Aorta (tissue), 5 donors: ENCODE measurements around the gene ADGRF5. TPM values are rescaled to one million over a fixed set of nuclear protein-coding genes. Genes with fewer than 3 reads are reported as not detected.
"Not testable (repeated sequence)": the region's sequence is repeated elsewhere in the genome, so short reads cannot be mapped to it uniquely, and the experiment has no call there.

Experiments
- ATAC-seq: fragments of 200-7000 bp; cut with Tn5 transposase; one replicate; pipeline ENCODE4 v1.9.1; 2022; ENCODE audit warnings: moderate library complexity; ENCODE audit not compliant: low FRiP score
- DNase-seq, 2 donors: peaks; one replicate each; pipeline ENCODE4 v3.0.0-alpha.2; 2020
- H3K27ac ChIP-seq, 2 donors: one replicate each; pipeline ENCODE4 v1.5.1; 2013; ENCODE audit warnings: low read length in 2 of 2, mild to moderate bottlenecking in 2 of 2, moderate library complexity in 2 of 2, control low read depth in 1 of 2, inconsistent platforms in 1 of 2, low read depth in 1 of 2
- H3K27me3 ChIP-seq, 2 donors: one replicate each; pipeline ENCODE4 v1.6.1; 2013; ENCODE audit warnings: control low read depth in 1 of 2, low read length in 1 of 2, mild to moderate bottlenecking in 1 of 2, moderate library complexity in 1 of 2; ENCODE audit not compliant: insufficient read depth in 2 of 2, control insufficient read depth in 1 of 2
- H3K36me3 ChIP-seq, 2 donors: one replicate each; pipeline ENCODE4 v1.6.1; 2013; ENCODE audit warnings: control low read depth in 1 of 2, low read length in 1 of 2, mild to moderate bottlenecking in 1 of 2; ENCODE audit not compliant: insufficient read depth in 2 of 2, control insufficient read depth in 1 of 2
- H3K4me1 ChIP-seq, 2 donors: one replicate each; pipeline ENCODE4 v1.6.1; 2013; ENCODE audit warnings: low read length in 2 of 2, control low read depth in 1 of 2, mild to moderate bottlenecking in 1 of 2, moderate library complexity in 1 of 2; ENCODE audit not compliant: insufficient read depth in 2 of 2, control insufficient read depth in 1 of 2
- H3K4me3 ChIP-seq, 2 donors: one replicate each; pipeline ENCODE4 v1.5.1; 2013; ENCODE audit warnings: low read length in 2 of 2, control low read depth in 1 of 2, mild to moderate bottlenecking in 1 of 2
- H3K9me3 ChIP-seq: one replicate; pipeline ENCODE4 v1.6.1; 2013; ENCODE audit warnings: mild to moderate bottlenecking, low read length; ENCODE audit not compliant: control insufficient read depth
- WGBS, 2 donors: extraction: QIAGEN DNeasy Blood & Tissue Kit; methylation state at CpG; one replicate each; pipeline ENCODE4 v1.1.7; 2013; 5-methylcytosine and 5-hydroxymethylcytosine counted together
- intact Hi-C, 2 donors: fragments of 100-400 bp; cut with DNase I; formaldehyde crosslinking; loops; one replicate each; pipeline versions ENCODE4 v1.14.2 to v1.15.0; 2022
- polyA plus RNA-seq, 2 donors: library from polyadenylated mRNA; stranded (reverse); fragments of 200-250 nt; gene quantifications; one replicate each; pipeline ENCODE4 v1.2.3, GENCODE V29; 2013
- total RNA-seq, 2 donors: library from RNA; stranded (reverse); fragmentation: NEBNext Ultra II Directional; extraction: Animal tissue kit (Norgen Biotek cat#: 25700); gene quantifications; one replicate each; pipeline ENCODE4 v1.2.1, GENCODE V29; 2021
- donor health status: healthy with polysubstance abuse.
- donor health status: Bipolar disorder and iron deficiency.
- donor health status: DM: no; HTN: no; CAD: no.
- donor health status: DM: no; HTN: no; CAD: no.
- donor health status: DM: yes; HTN: yes; CAD: no.

Gene ADGRF5
- total and polyA plus RNA-seq, 4 donors, result 0.50 to 34.6 (median 16.3) TPM

DNA sequence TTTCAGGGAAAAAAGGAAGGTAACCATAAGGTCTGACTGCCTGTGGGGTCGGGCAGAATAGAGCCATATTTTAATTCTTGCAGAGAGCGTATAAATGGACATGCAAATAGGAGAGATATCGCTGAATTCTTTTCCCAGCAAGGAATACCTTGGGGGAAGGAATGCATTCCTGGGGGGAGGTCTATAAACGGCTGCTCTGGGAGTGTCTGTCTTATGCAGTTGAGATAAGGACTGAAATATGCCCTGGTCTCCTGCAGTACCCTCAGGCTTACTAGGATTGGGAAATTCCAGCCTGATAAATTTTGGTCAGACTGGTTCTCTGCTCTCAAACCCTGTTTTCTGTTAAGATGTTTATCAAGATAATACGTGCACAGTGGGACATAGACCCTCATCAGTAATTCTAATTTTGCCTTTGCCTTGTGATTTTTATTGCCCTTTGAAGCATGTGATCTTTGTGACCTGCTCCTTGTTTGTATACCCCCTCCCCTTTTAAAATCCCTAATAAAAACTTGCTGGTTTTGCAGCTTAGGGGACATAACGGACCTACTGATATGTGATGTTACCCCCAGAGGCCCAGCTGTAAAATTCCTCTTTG, 79.4 kb downstream of the ADGRF5 start:
- H3K27me3 ChIP-seq, H3K27ac ChIP-seq, H3K4me1 ChIP-seq, DNase-seq, H3K9me3 ChIP-seq, H3K36me3 ChIP-seq, ATAC-seq, H3K4me3 ChIP-seq, intact Hi-C loops: not testable (repeated sequence)
- 75 to 83% methylated on average over 6 of the region's 6 CpGs for whole genome bisulfite sequencing, 2 donors

DNA sequence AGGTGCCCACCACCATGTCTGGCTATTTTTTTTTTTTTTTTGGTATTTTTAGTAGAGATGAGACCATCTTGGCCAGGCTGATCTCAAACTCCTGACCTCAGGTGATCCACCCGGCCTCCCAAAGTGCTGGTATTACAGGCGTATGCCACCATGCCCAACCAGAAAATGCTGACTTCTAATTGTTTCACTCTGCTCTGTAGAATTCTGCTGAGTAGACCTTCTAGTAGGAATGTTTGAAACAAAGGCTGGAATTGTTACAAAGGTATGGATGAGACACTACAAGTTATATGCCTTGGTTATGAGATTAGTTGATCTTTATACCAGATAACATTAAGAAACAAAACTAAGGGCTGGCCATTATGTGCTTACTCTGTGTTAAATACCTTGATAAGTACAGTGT, 83.7 kb downstream of the ADGRF5 start:
- H3K4me3 ChIP-seq, result no peak overlapping the region
- intact Hi-C loops, result no loop called here
- WGBS, 2 donors, result 98% methylated on average over 2 of the region's 2 CpGs
- no peak overlapping the region for H3K27ac ChIP-seq
- peaks cover 2% of the 10 kb centered on the region for H3K9me3 ChIP-seq
- H3K4me1 ChIP-seq, result no peaks in the 10 kb centered on the region
- ATAC-seq, result no peak
- DNase-seq, result no peak
- no peaks in the 10 kb centered on the region for H3K36me3 ChIP-seq
- no peaks in the 10 kb centered on the region for H3K27me3 ChIP-seq

GRCh38 chr6:46834991-46835390, 86.7 kb downstream of the ADGRF5 start:
- 96 to 100% methylated on average over 2 of the region's 2 CpGs for WGBS, 2 donors
- intact Hi-C loops, result not testable (repeated sequence)

DNA sequence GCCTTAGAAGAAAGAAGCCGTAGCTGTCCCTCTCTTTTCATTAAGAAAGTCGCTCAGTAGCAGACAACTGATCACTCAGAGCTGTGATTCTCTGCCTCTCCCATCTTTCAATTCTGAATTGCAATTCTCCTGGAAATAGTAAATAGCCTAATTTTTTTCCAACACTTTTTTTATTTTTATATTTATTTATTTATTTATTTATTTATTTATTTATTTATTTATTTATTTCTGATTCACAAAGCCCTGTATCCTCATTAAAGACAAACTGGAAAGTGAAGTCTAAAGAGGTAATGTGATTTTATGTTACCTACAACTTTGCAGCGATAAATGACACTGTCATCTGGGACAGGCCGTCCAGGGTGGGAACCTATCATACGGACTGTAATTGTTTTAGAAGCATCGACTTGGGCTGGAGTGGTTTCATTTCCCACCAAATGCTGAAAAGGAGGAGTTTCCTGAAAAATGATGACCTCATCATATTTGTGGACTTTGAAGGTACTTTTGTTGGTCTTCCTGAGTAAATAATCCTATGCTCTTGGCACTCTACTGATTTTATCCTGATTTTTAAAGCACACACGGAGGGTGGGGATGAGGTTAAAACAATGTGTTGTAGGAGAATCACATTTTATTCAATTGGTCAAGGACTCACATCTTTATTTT, 87.4 kb downstream of the ADGRF5 start:
- H3K9me3 ChIP-seq, H3K4me1 ChIP-seq, H3K4me3 ChIP-seq, ATAC-seq, intact Hi-C loops, H3K27me3 ChIP-seq, H3K27ac ChIP-seq, H3K36me3 ChIP-seq, DNase-seq: not testable (repeated sequence)
- 66 to 67% methylated on average over 7 of the region's 7 CpGs for WGBS, 2 donors

More at GRCh38 chr6:46834991-46835390, 86.7 kb downstream of the ADGRF5 start:
- H3K4me3 ChIP-seq, H3K36me3 ChIP-seq, H3K27ac ChIP-seq, H3K4me1 ChIP-seq, ATAC-seq, DNase-seq, H3K27me3 ChIP-seq, H3K9me3 ChIP-seq: not testable (repeated sequence)

DNA sequence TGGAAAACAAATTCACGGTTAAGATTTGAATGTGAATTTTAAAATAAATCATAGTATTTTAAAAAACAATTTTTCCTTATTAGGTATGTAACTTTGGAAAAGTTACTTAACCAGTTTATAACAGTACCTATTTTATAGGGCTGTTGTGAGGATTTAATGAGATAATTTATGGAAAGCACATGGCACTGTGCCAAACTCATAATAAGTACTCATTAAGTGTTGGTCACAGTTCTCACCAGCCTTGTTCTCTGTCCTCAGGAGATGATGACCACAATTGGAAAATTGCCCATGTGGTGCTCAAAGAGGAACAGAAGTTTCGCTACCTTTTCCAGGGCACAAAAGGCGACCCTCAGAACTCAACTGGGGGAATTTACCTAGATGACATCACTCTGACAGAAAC, 88.9 kb downstream of the ADGRF5 start:
- Histone ChIP-seq H3K4me1 (no peaks in the 10 kb centered on the region), H3K27me3 (no peaks in the 10 kb centered on the region), H3K9me3 (no peaks in the 10 kb centered on the region), H3K4me3 (no peak overlapping the region), H3K27ac (no peak overlapping the region), H3K36me3 (no peaks in the 10 kb centered on the region)
- WGBS, 2 donors, result 82 to 84% methylated on average over 3 of the region's 3 CpGs
- intact Hi-C loops, result no loop called here
- ATAC-seq (no peak), DNase-seq (no peak)

GRCh38 chr6:46828939-46829338, 92.8 kb downstream of the ADGRF5 start:
- H3K4me1 ChIP-seq, result no peaks in the 10 kb centered on the region
- H3K9me3 ChIP-seq, result peaks cover 1% of the 10 kb centered on the region
- 44 to 54% methylated on average over 2 of the region's 2 CpGs for WGBS, 2 donors
- H3K27ac ChIP-seq, result no peak overlapping the region
- intact Hi-C loops, result no loop called here
- DNase-seq (no peak), ATAC-seq (no peak)
- no peaks in the 10 kb centered on the region for H3K36me3 ChIP-seq
- no peak overlapping the region for H3K4me3 ChIP-seq
- H3K27me3 ChIP-seq, result no peaks in the 10 kb centered on the region

DNA sequence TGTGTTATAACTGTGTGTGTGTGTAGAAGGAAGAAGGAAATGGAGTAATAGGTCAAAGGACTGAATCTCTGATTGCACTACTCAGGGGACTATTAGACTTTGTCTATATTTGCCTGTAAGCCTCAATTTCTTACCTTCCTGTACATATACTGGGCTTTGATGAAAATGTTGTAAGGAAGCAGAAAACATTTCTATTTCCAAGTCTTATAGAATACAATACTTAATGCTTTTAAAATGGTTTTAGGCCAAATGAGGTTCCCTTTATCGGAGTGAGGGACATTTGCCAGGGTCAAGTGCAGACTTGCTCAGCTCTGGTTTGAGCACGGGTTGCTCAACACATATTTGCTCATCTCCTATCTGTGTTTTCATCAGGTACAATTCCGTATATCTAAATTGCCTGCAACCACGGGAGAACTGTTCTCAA, 100.3 kb downstream of the ADGRF5 start:
- no peak overlapping the region for H3K27ac ChIP-seq
- H3K4me3 ChIP-seq, result no peak overlapping the region
- ATAC-seq, result no peak
- peaks cover 1% of the 10 kb centered on the region for H3K9me3 ChIP-seq
- H3K27me3 ChIP-seq, result no peaks in the 10 kb centered on the region
- intact Hi-C loops, result no loop called here
- 89 to 90% methylated on average over 4 of the region's 4 CpGs for whole genome bisulfite sequencing, 2 donors
- no peaks in the 10 kb centered on the region for H3K4me1 ChIP-seq
- H3K36me3 ChIP-seq, result no peaks in the 10 kb centered on the region
- no peak for DNase-seq

DNA sequence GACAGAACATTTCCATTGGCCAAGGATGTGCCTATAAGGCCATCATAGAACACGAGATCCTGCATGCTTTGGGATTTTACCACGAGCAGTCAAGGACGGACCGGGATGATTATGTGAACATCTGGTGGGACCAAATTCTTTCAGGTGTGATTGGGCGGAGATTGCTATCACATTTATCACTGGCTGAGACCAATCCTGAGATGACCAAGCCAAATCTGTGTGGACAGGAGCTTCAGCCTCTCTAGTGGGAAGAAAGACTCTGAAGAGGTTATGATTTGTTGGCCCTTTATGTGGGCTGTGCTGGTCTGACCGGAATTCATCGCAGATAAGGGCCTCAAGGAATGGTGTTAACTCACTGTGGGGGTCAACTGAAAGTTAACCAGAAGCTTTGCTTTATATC, 102.2 kb downstream of the ADGRF5 start:
- no peak for ATAC-seq
- intact Hi-C loops, result no loop called here
- no peaks in the 10 kb centered on the region for H3K4me1 ChIP-seq
- no peak for DNase-seq
- H3K27me3 ChIP-seq, result no peaks in the 10 kb centered on the region
- no peak overlapping the region for H3K4me3 ChIP-seq
- no peaks in the 10 kb centered on the region for H3K36me3 ChIP-seq
- H3K27ac ChIP-seq, result no peak overlapping the region
- peaks cover 5% of the 10 kb centered on the region for H3K9me3 ChIP-seq
- WGBS, 2 donors, result 85 to 86% methylated on average over 7 of the region's 7 CpGs

DNA sequence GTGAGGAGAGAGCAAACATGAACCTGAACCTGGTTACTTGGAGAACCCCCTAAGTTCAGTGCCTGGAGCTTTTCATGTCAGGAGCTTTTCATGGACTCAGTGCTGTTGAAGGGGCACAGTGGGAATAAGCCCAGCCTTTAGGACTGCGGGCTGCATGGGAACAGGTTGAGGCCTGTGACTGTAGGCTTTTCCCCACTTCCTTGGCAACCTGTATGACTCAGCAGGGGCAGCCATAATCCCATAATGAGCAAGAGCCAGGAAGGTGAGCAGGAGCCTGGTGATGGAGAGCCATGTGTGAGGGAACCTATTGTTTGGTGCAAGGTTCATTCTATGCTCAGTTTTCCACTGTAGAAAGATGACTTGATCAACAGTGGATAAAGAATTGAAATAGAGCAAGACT, 105.1 kb downstream of the ADGRF5 start:
- H3K36me3 ChIP-seq, result no peaks in the 10 kb centered on the region
- intact Hi-C loops, result no loop called here
- ATAC-seq (no peak), DNase-seq (no peak)
- 93 to 100% methylated on average over 1 of the region's 1 CpG for WGBS, 2 donors
- no peak overlapping the region for H3K4me3 ChIP-seq
- peaks cover 5% of the 10 kb centered on the region for H3K9me3 ChIP-seq
- no peak overlapping the region for H3K27ac ChIP-seq
- no peaks in the 10 kb centered on the region for H3K27me3 ChIP-seq
- no peaks in the 10 kb centered on the region for H3K4me1 ChIP-seq
